ENCODE data around the gene SSC5D.

The SSC5D gene

GRCh38 chr19:55535173-55535964 lies 47.1 kb downstream of the SSC5D start:
- no peak overlapping the region for H3K27ac ChIP-seq (ENCODE audit: low read length)

GRCh38 chr19:55535965-55536350 lies 47.7 kb downstream of the SSC5D start:
- H3K27ac ChIP-seq (ENCODE audit: low read length), result no peak overlapping the region
- H3K9ac ChIP-seq (ENCODE audit: low read length in 2 of 2), result no peak overlapping the region
- H3K36me3 ChIP-seq (ENCODE audit: control insufficient read depth in 2 of 2, insufficient read depth in 2 of 2, low read length in 2 of 2), result no peaks in the 10 kb centered on the region
- no peak overlapping the region for H3K4me3 ChIP-seq (ENCODE audit: low read length in 2 of 2)
- peaks cover 4 to 8% of the 10 kb centered on the region in 2 donors for H3K27me3 ChIP-seq (ENCODE audit: control insufficient read depth in 1 of 2, insufficient read depth in 2 of 2, low read length in 2 of 2)
- H3K4me1 ChIP-seq (ENCODE audit: control insufficient read depth, insufficient read depth, low read length), result no peaks in the 10 kb centered on the region
- no peaks in the 10 kb centered on the region for H3K9me3 ChIP-seq (ENCODE audit: control insufficient read depth in 2 of 2, low read length in 2 of 2)

More at GRCh38 chr19:55535173-55535964, 47.1 kb downstream of the SSC5D start:
- H3K27me3 ChIP-seq (ENCODE audit: control insufficient read depth in 1 of 2, insufficient read depth in 2 of 2, low read length in 2 of 2), result peaks cover 4 to 7% of the 10 kb centered on the region in 2 donors
- no peak overlapping the region for H3K9ac ChIP-seq (ENCODE audit: low read length in 2 of 2)
- no peaks in the 10 kb centered on the region for H3K9me3 ChIP-seq (ENCODE audit: control insufficient read depth in 2 of 2, low read length in 2 of 2)
- no peaks in the 10 kb centered on the region for H3K36me3 ChIP-seq (ENCODE audit: control insufficient read depth in 2 of 2, insufficient read depth in 2 of 2, low read length in 2 of 2)
- H3K4me1 ChIP-seq (ENCODE audit: control insufficient read depth, insufficient read depth, low read length), result no peaks in the 10 kb centered on the region
- H3K4me3 ChIP-seq (ENCODE audit: low read length in 2 of 2), result no peak overlapping the region

- H3K4me3 ChIP-seq (ENCODE audit: low read length in 2 of 2), result no peak overlapping the region
- H3K9ac ChIP-seq (ENCODE audit: low read length in 2 of 2), result no peak overlapping the region
- H3K27me3 ChIP-seq (ENCODE audit: control insufficient read depth in 1 of 2, insufficient read depth in 2 of 2, low read length in 2 of 2), result peaks cover 4 to 7% of the 10 kb centered on the region in 2 donors
- no peaks in the 10 kb centered on the region for H3K4me1 ChIP-seq (ENCODE audit: control insufficient read depth, insufficient read depth, low read length)
- no peaks in the 10 kb centered on the region for H3K36me3 ChIP-seq (ENCODE audit: control insufficient read depth in 2 of 2, insufficient read depth in 2 of 2, low read length in 2 of 2)
- no peaks in the 10 kb centered on the region for H3K9me3 ChIP-seq (ENCODE audit: control insufficient read depth in 2 of 2, low read length in 2 of 2)
- no peak overlapping the region for H3K27ac ChIP-seq (ENCODE audit: low read length)
Observed at GRCh38 chr19:55536366-55536765, 48.1 kb downstream of the SSC5D start.

GRCh38 chr19:55536951-55537740 lies 48.9 kb downstream of the SSC5D start, which contains the start of gene SBK2:
Gene SBK2 (minus strand): TSS chr19:55537133. CDS start chr19:55536294, 839 bp downstream.
- no peaks in the 10 kb centered on the region for H3K4me1 ChIP-seq (ENCODE audit: control insufficient read depth, insufficient read depth, low read length)
- H3K36me3 ChIP-seq (ENCODE audit: control insufficient read depth in 2 of 2, insufficient read depth in 2 of 2, low read length in 2 of 2), result no peaks in the 10 kb centered on the region
- H3K27ac ChIP-seq (ENCODE audit: low read length), result no peak within 1 kb of the TSS
- no peak within 1 kb of the TSS for H3K4me3 ChIP-seq (ENCODE audit: low read length in 2 of 2)
- peaks cover 4 to 7% of the 10 kb centered on the region in 2 donors for H3K27me3 ChIP-seq (ENCODE audit: control insufficient read depth in 1 of 2, insufficient read depth in 2 of 2, low read length in 2 of 2)
- H3K9me3 ChIP-seq (ENCODE audit: control insufficient read depth in 2 of 2, low read length in 2 of 2), result no peaks in the 10 kb centered on the region
- H3K9ac ChIP-seq (ENCODE audit: low read length in 2 of 2), result no peak within 1 kb of the TSS

GRCh38 chr19:55537741-55538111 lies 49.5 kb downstream of the SSC5D start:
- Histone ChIP-seq H3K9ac (ENCODE audit: low read length in 2 of 2) (no peak overlapping the region), H3K27ac (ENCODE audit: low read length) (no peak overlapping the region), H3K9me3 (ENCODE audit: control insufficient read depth in 2 of 2, low read length in 2 of 2) (no peaks in the 10 kb centered on the region), H3K4me3 (ENCODE audit: low read length in 2 of 2) (no peak overlapping the region), H3K4me1 (ENCODE audit: control insufficient read depth, insufficient read depth, low read length) (no peaks in the 10 kb centered on the region), H3K36me3 (ENCODE audit: control insufficient read depth in 2 of 2, insufficient read depth in 2 of 2, low read length in 2 of 2) (no peaks in the 10 kb centered on the region), H3K27me3 (ENCODE audit: control insufficient read depth in 1 of 2, insufficient read depth in 2 of 2, low read length in 2 of 2) (peaks cover 4 to 7% of the 10 kb centered on the region in 2 donors)

- Histone ChIP-seq H3K4me3 (ENCODE audit: low read length in 2 of 2) (no peak overlapping the region), H3K4me1 (ENCODE audit: control insufficient read depth, insufficient read depth, low read length) (no peaks in the 10 kb centered on the region), H3K9me3 (ENCODE audit: control insufficient read depth in 2 of 2, low read length in 2 of 2) (no peaks in the 10 kb centered on the region), H3K36me3 (ENCODE audit: control insufficient read depth in 2 of 2, insufficient read depth in 2 of 2, low read length in 2 of 2) (no peaks in the 10 kb centered on the region), H3K27ac (ENCODE audit: low read length) (no peak overlapping the region), H3K9ac (ENCODE audit: low read length in 2 of 2) (no peak overlapping the region), H3K27me3 (ENCODE audit: control insufficient read depth in 1 of 2, insufficient read depth in 2 of 2, low read length in 2 of 2) (peaks cover 4 to 7% of the 10 kb centered on the region in 2 donors)
Observed at GRCh38 chr19:55538132-55538531, 49.9 kb downstream of the SSC5D start.

GRCh38 chr19:55539090-55539984 lies 51.1 kb downstream of the SSC5D start:
- Histone ChIP-seq H3K27me3 (ENCODE audit: control insufficient read depth in 1 of 2, insufficient read depth in 2 of 2, low read length in 2 of 2) (peaks cover 4 to 13% of the 10 kb centered on the region in 2 donors), H3K9me3 (ENCODE audit: control insufficient read depth in 2 of 2, low read length in 2 of 2) (no peaks in the 10 kb centered on the region), H3K27ac (ENCODE audit: low read length) (no peak overlapping the region), H3K4me1 (ENCODE audit: control insufficient read depth, insufficient read depth, low read length) (no peaks in the 10 kb centered on the region), H3K9ac (ENCODE audit: low read length in 2 of 2) (no peak overlapping the region), H3K36me3 (ENCODE audit: control insufficient read depth in 2 of 2, insufficient read depth in 2 of 2, low read length in 2 of 2) (no peaks in the 10 kb centered on the region), H3K4me3 (ENCODE audit: low read length in 2 of 2) (no peak overlapping the region)

GRCh38 chr19:55540619-55541018 lies 52.4 kb downstream of the SSC5D start:
- Histone ChIP-seq H3K4me1 (ENCODE audit: control insufficient read depth, insufficient read depth, low read length) (no peaks in the 10 kb centered on the region), H3K4me3 (ENCODE audit: low read length in 2 of 2) (no peak overlapping the region)

GRCh38 chr19:55541091-55541490 lies 52.9 kb downstream of the SSC5D start:
- no peaks in the 10 kb centered on the region for H3K36me3 ChIP-seq (ENCODE audit: control insufficient read depth in 2 of 2, insufficient read depth in 2 of 2, low read length in 2 of 2)
- H3K27ac ChIP-seq (ENCODE audit: low read length), result no peak overlapping the region
- no peak overlapping the region for H3K9ac ChIP-seq (ENCODE audit: low read length in 2 of 2)
- H3K9me3 ChIP-seq (ENCODE audit: control insufficient read depth in 2 of 2, low read length in 2 of 2), result no peaks in the 10 kb centered on the region
- H3K4me3 ChIP-seq (ENCODE audit: low read length in 2 of 2), result no peak overlapping the region
- H3K27me3 ChIP-seq (ENCODE audit: control insufficient read depth in 1 of 2, insufficient read depth in 2 of 2, low read length in 2 of 2), result peaks cover 11 to 18% of the 10 kb centered on the region in 2 donors
- H3K4me1 ChIP-seq (ENCODE audit: control insufficient read depth, insufficient read depth, low read length), result no peaks in the 10 kb centered on the region

More at GRCh38 chr19:55540619-55541018, 52.4 kb downstream of the SSC5D start:
- H3K9ac ChIP-seq (ENCODE audit: low read length in 2 of 2), result no peak overlapping the region
- H3K27me3 ChIP-seq (ENCODE audit: control insufficient read depth in 1 of 2, insufficient read depth in 2 of 2, low read length in 2 of 2), result peaks cover 8 to 17% of the 10 kb centered on the region in 2 donors
- H3K9me3 ChIP-seq (ENCODE audit: control insufficient read depth in 2 of 2, low read length in 2 of 2), result no peaks in the 10 kb centered on the region
- no peaks in the 10 kb centered on the region for H3K36me3 ChIP-seq (ENCODE audit: control insufficient read depth in 2 of 2, insufficient read depth in 2 of 2, low read length in 2 of 2)
- no peak overlapping the region for H3K27ac ChIP-seq (ENCODE audit: low read length)

GRCh38 chr19:55542292-55542855 lies 54.1 kb downstream of the SSC5D start:
- H3K4me1 ChIP-seq (ENCODE audit: control insufficient read depth, insufficient read depth, low read length), result peaks cover 3% of the 10 kb centered on the region
- H3K27ac ChIP-seq (ENCODE audit: low read length), result no peak overlapping the region
- H3K9me3 ChIP-seq (ENCODE audit: control insufficient read depth in 2 of 2, low read length in 2 of 2), result no peaks in the 10 kb centered on the region
- no peaks in the 10 kb centered on the region for H3K36me3 ChIP-seq (ENCODE audit: control insufficient read depth in 2 of 2, insufficient read depth in 2 of 2, low read length in 2 of 2)
- H3K27me3 ChIP-seq (ENCODE audit: control insufficient read depth in 1 of 2, insufficient read depth in 2 of 2, low read length in 2 of 2), result peaks cover 18 to 25% of the 10 kb centered on the region in 2 donors
- H3K4me3 ChIP-seq (ENCODE audit: low read length in 2 of 2), result no peak overlapping the region
- H3K9ac ChIP-seq (ENCODE audit: low read length in 2 of 2), result no peak overlapping the region
